ENCODE data around the gene CCDC136. TPM values are rescaled to one million over a fixed set of nuclear protein-coding genes. Genes with fewer than 3 reads are reported as not detected.

The CCDC136 gene
- polyA plus RNA-seq, 1 of the 3 experiments (the other 2 are of a cell fraction): 48.4 TPM

GRCh38 chr7:128845475-128845874 lies 53.7 kb downstream of the CCDC136 start:
- no peak for DNase-seq
- H3K4me2 ChIP-seq: no peak overlapping the region
- H3K4me3 ChIP-seq (ENCODE audit: low read depth in 2 of 2, low read length in 1 of 2): no peak overlapping the region
- WGBS (ENCODE audit: low lambda C conversion rate): 93% methylated on average over 5 of the region's 5 CpGs
- peaks cover 60% of the 10 kb centered on the region for H4K20me1 ChIP-seq (ENCODE audit: insufficient read depth)
- H2AFZ ChIP-seq (ENCODE audit: low read depth): no peak overlapping the region
- no peaks in the 10 kb centered on the region for H3K27me3 ChIP-seq (ENCODE audit: insufficient read depth)
- H3F3A ChIP-seq (replicated peaks; ENCODE audit: insufficient read depth): peaks cover 7% of the 10 kb centered on the region
- H3K27ac ChIP-seq (ENCODE audit: low read depth in 2 of 2, low read length in 1 of 2): no peak overlapping the region
- TF ChIP-seq GABPA (IDR thresholded peaks at IDR 0.05; ENCODE audit: low read depth) (no peak), TEAD4 (IDR thresholded peaks at IDR 0.05; ENCODE audit: borderline replicate concordance, insufficient read depth) (no peak), TAF1 (IDR thresholded peaks at IDR 0.05; ENCODE audit: borderline replicate concordance, low read depth, low read length) (no peak), IRF3 (IDR thresholded peaks at IDR 0.05; ENCODE audit: low read depth, low read length) (no peak)
- no peaks in the 10 kb centered on the region for H3K9me2 ChIP-seq
- H3K4me1 ChIP-seq (ENCODE audit: control insufficient read depth in 1 of 2, insufficient read depth in 2 of 2, low read depth in 1 of 2, low read length in 1 of 2): no peaks in the 10 kb centered on the region
- H3K9me3 ChIP-seq: no peaks in the 10 kb centered on the region
- ChIA-PET CTCF (no interaction called here), POLR2A (no interaction called here)
- H3K36me3 ChIP-seq (replicated peaks in 1 of 2; ENCODE audit: control insufficient read depth in 1 of 2, insufficient read depth in 2 of 2, low read length in 1 of 2): peaks cover 68 to 92% of the 10 kb centered on the region in 2 experiments
- no peak overlapping the region for H3K9ac ChIP-seq
- peaks cover 5% of the 10 kb centered on the region; the same call in 1 of the 2 replicates for H3K79me2 ChIP-seq (ENCODE audit: insufficient read depth)

- CTCF ChIA-PET: no interaction called here
- Histone ChIP-seq H3K79me2 (ENCODE audit: insufficient read depth) (0 out of 2 replicates have a peak, but pooled peaks cover 3% of the 10 kb centered on the region), H3K27me3 (ENCODE audit: insufficient read depth) (no peaks in the 10 kb centered on the region), H3K9me3 (no peaks in the 10 kb centered on the region), H3F3A (replicated peaks; ENCODE audit: insufficient read depth) (peaks cover 7% of the 10 kb centered on the region), H3K4me2 (no peak overlapping the region), H3K27ac (ENCODE audit: low read depth in 2 of 2, low read length in 1 of 2) (no peak overlapping the region), H3K4me3 (ENCODE audit: low read depth in 2 of 2, low read length in 1 of 2) (no peak overlapping the region), H3K36me3 (replicated peaks in 1 of 2; ENCODE audit: control insufficient read depth in 1 of 2, insufficient read depth in 2 of 2, low read length in 1 of 2) (peaks cover 66 to 92% of the 10 kb centered on the region in 2 experiments), H2AFZ (ENCODE audit: low read depth) (no peak overlapping the region), H3K9me2 (no peaks in the 10 kb centered on the region), H3K9ac (no peak overlapping the region), H4K20me1 (ENCODE audit: insufficient read depth) (peaks cover 55% of the 10 kb centered on the region), H3K4me1 (ENCODE audit: control insufficient read depth in 1 of 2, insufficient read depth in 2 of 2, low read depth in 1 of 2, low read length in 1 of 2) (no peaks in the 10 kb centered on the region)
- DNase-seq: no peak
- POLR2A ChIA-PET: no interaction called here
- 91% methylated on average over 12 of the region's 19 CpGs for WGBS (ENCODE audit: low lambda C conversion rate)
- TF ChIP-seq RCOR1 (IDR thresholded peaks at IDR 0.05; ENCODE audit: low read length): no peak
These were observed 54.2 kb downstream of the CCDC136 start for GRCh38 chr7:128845987-128846386.

GRCh38 chr7:128846781-128847444 lies 55.1 kb downstream of the CCDC136 start:
- CTCF ChIA-PET: interaction anchor here (0.7 to 1.7 kb wide), 3 partner anchors 16 to 36 kb away, joined by 4 to 5 read pairs (median 4); partner anchors contain the start of gene ATP6V1F
- 89% methylated on average over 13 of the region's 14 CpGs for WGBS (ENCODE audit: low lambda C conversion rate)
- peaks cover 9% of the 10 kb centered on the region for H3F3A ChIP-seq (replicated peaks; ENCODE audit: insufficient read depth)
- H3K4me1 ChIP-seq (ENCODE audit: control insufficient read depth in 1 of 2, insufficient read depth in 2 of 2, low read depth in 1 of 2, low read length in 1 of 2): no peaks in the 10 kb centered on the region
- POLR2A ChIA-PET: no interaction called here
- no peak overlapping the region for H3K9ac ChIP-seq
- H3K79me2 ChIP-seq (ENCODE audit: insufficient read depth): 0 out of 2 replicates have a peak, but pooled peaks cover 3% of the 10 kb centered on the region
- no peak for DNase-seq
- no peaks in the 10 kb centered on the region for H3K9me2 ChIP-seq
- H3K4me2 ChIP-seq: no peak overlapping the region
- H3K27ac ChIP-seq (ENCODE audit: low read depth in 2 of 2, low read length in 1 of 2): no peak overlapping the region
- H3K27me3 ChIP-seq (ENCODE audit: insufficient read depth): no peaks in the 10 kb centered on the region
- H2AFZ ChIP-seq (ENCODE audit: low read depth): no peak overlapping the region
- no peak overlapping the region for H3K4me3 ChIP-seq (ENCODE audit: low read depth in 2 of 2, low read length in 1 of 2)
- peaks cover 45% of the 10 kb centered on the region for H4K20me1 ChIP-seq (ENCODE audit: insufficient read depth)
- peaks cover 68 to 89% of the 10 kb centered on the region in 2 experiments for H3K36me3 ChIP-seq (replicated peaks in 1 of 2; ENCODE audit: control insufficient read depth in 1 of 2, insufficient read depth in 2 of 2, low read length in 1 of 2)
- H3K9me3 ChIP-seq: no peaks in the 10 kb centered on the region
- TF ChIP-seq EZH2phosphoT487 (IDR thresholded peaks at IDR 0.05; ENCODE audit: borderline replicate concordance, low read depth): no peak
- TF ChIP-seq MXI1 (IDR thresholded peaks at IDR 0.05; ENCODE audit: low read depth, low read length): no peak
- TF ChIP-seq IRF3 (IDR thresholded peaks at IDR 0.05; ENCODE audit: low read depth, low read length): no peak
- no peak for TF ChIP-seq CHD2 (IDR thresholded peaks at IDR 0.05; ENCODE audit: low read length, partially characterized antibody)
- no peak for TF ChIP-seq CTCF (IDR thresholded peaks at IDR 0.05)
- TF ChIP-seq ZBTB33 (IDR thresholded peaks at IDR 0.05; ENCODE audit: borderline replicate concordance, low read depth): no peak
- no peak for TF ChIP-seq TEAD4 (IDR thresholded peaks at IDR 0.05; ENCODE audit: borderline replicate concordance, insufficient read depth)
- no peak for TF ChIP-seq GATA2 (CRISPR knock-in tag; IDR thresholded peaks at IDR 0.05)
- no peak for TF ChIP-seq USF2 (IDR thresholded peaks at IDR 0.05; ENCODE audit: borderline replicate concordance, low read depth, low read length)
